Panc1 (cell line): ENCODE results near the gene IGSF9. TPM values are rescaled to one million over a fixed set of nuclear protein-coding genes. Genes with fewer than 3 reads are reported as not detected.

ENCODE experiments used
- ATAC-seq: fragments of 200-7000 bp; cut with Tn5 transposase; 2 replicates; pipeline ENCODE4 v1.9.1; 2020; ENCODE audit warnings: mild to moderate bottlenecking, moderate library complexity
- BruUV-seq: library from RNA; stranded (reverse); fragments of 400-500 nt; replicated peaks from 2 replicates; lab custom pipeline; 2021; lab: Mats Ljungman, UMichigan
- CTCF ChIA-PET: fragments of 300-600 bp; sonication (Branson Sonifier 250); formaldehyde crosslinking; loops from one replicate; lab custom pipeline; 2022; ENCODE audit warnings: antibody characterized with exemption; lab: Charles Lee
- POLR2A ChIA-PET: fragments of 300-600 bp; sonication (Branson Sonifier 250); formaldehyde crosslinking; loops from one replicate; lab custom pipeline; 2022; ENCODE audit warnings: antibody characterized with exemption; lab: Charles Lee
- DNase-seq: peaks from one replicate; pipeline ENCODE4 v3.0.0-alpha.2; 2010; ENCODE audit warnings: low read depth, low spot score
- H3K27ac ChIP-seq: 2 replicates; pipeline ENCODE4 v1.5.1; 2011; ENCODE audit warnings: mild to moderate bottlenecking, low read length, inconsistent platforms
- H3K27me3 ChIP-seq: fragments of 200-500 bp; sonication (Bioruptor generic); 2 replicates; pipeline ENCODE4 v1.6.0; 2014; ENCODE audit warnings: low read length, inconsistent platforms; ENCODE audit not compliant: control insufficient read depth, insufficient read depth
- H3K36me3 ChIP-seq: fragments of 200-500 bp; sonication (Bioruptor generic); 2 replicates; pipeline ENCODE4 v1.5.1; 2014; ENCODE audit warnings: inconsistent platforms, mild to moderate bottlenecking, low read length, moderate library complexity; ENCODE audit not compliant: control insufficient read depth, insufficient read depth
- H3K4me1 ChIP-seq: 2 replicates; pipeline ENCODE4 v1.5.1; 2011; ENCODE audit warnings: inconsistent platforms, mild to moderate bottlenecking, low read length, moderate library complexity; ENCODE audit not compliant: control insufficient read depth, insufficient read depth
- H3K4me3 ChIP-seq, 2 experiments: 2 replicates each; pipeline ENCODE4 v1.5.1; 2011 to 2012; ENCODE audit warnings: low read depth in 2 of 2, low read length in 2 of 2, mild to moderate bottlenecking in 2 of 2, inconsistent platforms in 1 of 2, moderate library complexity in 1 of 2
- H3K9me3 ChIP-seq: fragments of 200-500 bp; sonication (Bioruptor generic); 2 replicates; pipeline ENCODE4 v1.5.1; 2014; ENCODE audit warnings: low read depth, mild to moderate bottlenecking, inconsistent platforms, low read length, moderate library complexity; ENCODE audit not compliant: control insufficient read depth, insufficient read depth
- CTCF ChIP-seq: fragments of 450-650 bp; IDR thresholded peaks from 2 replicates; pipeline ENCODE4 v1.5.1; 2017; ENCODE audit warnings: mild to moderate bottlenecking
- POLR2AphosphoS5 ChIP-seq: IDR thresholded peaks from 2 replicates; pipeline ENCODE4 v1.6.1; 2012; ENCODE audit warnings: mild to moderate bottlenecking, low read depth, low read length, moderate library complexity
- REST ChIP-seq, 2 experiments: IDR thresholded peaks; 2 replicates each; pipeline ENCODE4 v1.6.1; 2011 to 2012; ENCODE audit warnings: low read depth in 2 of 2, control low read depth in 1 of 2, low read length in 1 of 2, mild to moderate bottlenecking in 1 of 2, moderate library complexity in 1 of 2; ENCODE audit not compliant: insufficient read depth in 1 of 2
- SIN3A ChIP-seq: IDR thresholded peaks from 2 replicates; pipeline ENCODE4 v1.6.1; 2012; ENCODE audit warnings: low read depth, mild to moderate bottlenecking, low read length, moderate library complexity, borderline replicate concordance; ENCODE audit not compliant: insufficient read depth
- TCF7L2 ChIP-seq: IDR thresholded peaks from 2 replicates; pipeline ENCODE4 v1.6.1; 2011; ENCODE audit warnings: mild to moderate bottlenecking, low read depth, low read length, inconsistent platforms
- in situ Hi-C: cut with HindIII; loops from 2 replicates; pipeline ENCODE4 v1.10.0; 2016; ENCODE audit warnings: low sequenced_read_pairs, low pct_unique_long_range_greater_than_20kb
- intact Hi-C: fragments of 100-400 bp; cut with micrococcal nuclease; formaldehyde crosslinking; loops from one replicate; pipeline ENCODE4 v1.10.0; 2022; ENCODE audit not compliant: unreplicated experiment
- microRNA-seq: library from miRNA; unstranded; fragments of <30 nt; microRNA quantifications from one replicate; pipeline ENCODE4 v1.1.0, GENCODE V29; 2020; ENCODE audit not compliant: unreplicated experiment
- total RNA-seq: library from RNA; stranded (reverse); gene quantifications from one replicate; pipeline ENCODE4 v1.2.1, GENCODE V29; 2021; ENCODE audit not compliant: unreplicated experiment

Gene IGSF9
- total RNA-seq, 1 experiment from 2014 or later: 0.51 TPM

DNA sequence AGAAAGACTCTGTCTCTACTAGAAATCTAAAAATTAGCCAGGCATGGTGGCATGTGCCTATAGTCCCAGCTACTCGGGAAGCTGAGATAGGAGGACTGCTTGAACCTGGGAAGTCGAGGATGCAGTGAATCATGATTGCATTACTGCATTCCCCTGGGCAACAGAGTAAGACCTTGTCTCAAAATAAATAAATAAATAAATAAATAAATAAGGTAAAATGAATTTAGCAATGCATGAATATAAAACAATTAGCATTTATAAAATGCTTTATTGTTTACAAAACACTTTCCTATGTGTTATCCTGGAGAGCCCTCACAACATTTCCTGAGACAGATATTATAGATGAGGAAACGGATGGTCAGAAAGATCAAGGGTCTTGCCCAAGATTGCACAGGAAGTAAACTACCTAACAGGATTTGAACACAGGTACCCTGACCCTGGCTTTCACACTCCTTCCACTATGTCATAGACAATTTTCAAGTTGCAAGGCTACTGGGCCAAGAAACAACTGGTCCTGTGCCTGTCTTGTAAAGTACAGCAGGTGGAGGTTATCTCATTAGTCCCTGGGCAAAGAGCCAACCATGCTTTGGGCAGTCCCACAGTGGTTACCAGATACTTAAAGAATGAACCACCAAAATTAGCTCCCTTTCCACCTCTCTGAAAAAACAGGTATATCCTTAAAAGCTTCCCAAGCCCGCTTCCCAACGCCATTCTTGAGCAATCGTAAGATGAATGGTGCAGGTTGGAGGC is 67.5 kb downstream of the IGSF9 start:
- in situ Hi-C loops: no loop called here
- Histone ChIP-seq H3K9me3 (no peaks in the 10 kb centered on the region), H3K4me3 (no peak overlapping the region), H3K4me1 (no peaks in the 10 kb centered on the region), H3K36me3 (no peaks in the 10 kb centered on the region), H3K27me3 (no peaks in the 10 kb centered on the region), H3K27ac (no peak overlapping the region)
- no TSS peak for BruUV-seq
- intact Hi-C loops: no loop called here
- ChIA-PET CTCF (no interaction called here), POLR2A (no interaction called here)
- TF ChIP-seq CTCF (no peak), POLR2AphosphoS5 (no peak), TCF7L2 (no peak), SIN3A (no peak), REST (IDR thresholded peaks at IDR 0.05; ENCODE audit: insufficient read depth in 1 of 2, low read depth in 2 of 2, low read length in 1 of 2) (no peak)
- no peak for DNase-seq
- no peak for ATAC-seq

Small RNA genes lying within 50 kb of the gene (microRNA-seq; reads per million reads assigned to microRNA genes)
- not detected for gene MIR4259

Other genes with a start within 250 kb of the IGSF9 start
- gene CRP, start 231.0 kb downstream of the IGSF9 start, total RNA-seq: 0.90 TPM
- 36.1 TPM for gene DUSP23, start 164.7 kb downstream of the IGSF9 start, total RNA-seq
- gene FCRL6, start 143.3 kb downstream of the IGSF9 start, total RNA-seq: not detected
- gene SLAMF8, start 118.7 kb downstream of the IGSF9 start, total RNA-seq: not detected
- gene VSIG8, start 83.0 kb downstream of the IGSF9 start, total RNA-seq: not detected
- gene CFAP45, start 45.4 kb downstream of the IGSF9 start, total RNA-seq: 1.6 TPM
- 474 TPM for gene TAGLN2, start 20.1 kb downstream of the IGSF9 start, total RNA-seq
- gene SLAMF9, start 8.6 kb upstream of the IGSF9 start, total RNA-seq: not detected
- gene PIGM, start 86.4 kb upstream of the IGSF9 start, total RNA-seq: 4.4 TPM
- gene KCNJ10, start 124.5 kb upstream of the IGSF9 start, total RNA-seq: 0.08 TPM
- gene KCNJ9, start 135.9 kb upstream of the IGSF9 start, total RNA-seq: not detected
- 18.8 TPM for gene IGSF8, start 153.0 kb upstream of the IGSF9 start, total RNA-seq
- gene ATP1A2, start 170.1 kb upstream of the IGSF9 start, total RNA-seq: 0.15 TPM
- not detected for gene ATP1A4, start 206.0 kb upstream of the IGSF9 start, total RNA-seq
- gene CASQ1, start 245.0 kb upstream of the IGSF9 start, total RNA-seq: not detected